CD4-positive, alpha-beta T cell treated with Interleukin-4 for 1 hour (primary cell): ENCODE results near the gene CADPS2.

Experiments used
- DNase-seq, 2 donors: peaks; one replicate each; pipeline ENCODE4 v3.0.0-alpha.2; 2020 to 2022

Gene CADPS2

GRCh38 chr7:122766593-122766992 lies 119.7 kb downstream of the CADPS2 start:
- DNase-seq = no peak

DNA sequence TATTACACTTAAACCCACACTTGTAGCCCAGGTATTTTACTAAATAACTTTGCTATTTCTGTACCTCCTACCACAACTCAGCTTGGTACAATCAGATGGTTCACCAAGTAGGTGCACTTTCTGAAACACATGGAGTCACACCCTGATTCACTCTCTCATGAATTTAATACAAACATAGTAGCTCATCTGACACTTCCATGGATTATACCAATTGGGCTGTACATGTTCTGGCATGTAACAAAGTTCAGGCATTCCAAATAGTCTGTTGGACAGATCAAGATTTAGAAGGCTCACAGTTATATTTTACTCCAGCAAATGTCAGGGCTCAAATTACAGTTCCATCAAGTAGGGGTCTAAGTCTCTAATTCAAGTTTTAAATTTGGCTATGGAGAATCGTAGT lies 121.4 kb downstream of the CADPS2 start:
- no peak for DNase-seq

DNA sequence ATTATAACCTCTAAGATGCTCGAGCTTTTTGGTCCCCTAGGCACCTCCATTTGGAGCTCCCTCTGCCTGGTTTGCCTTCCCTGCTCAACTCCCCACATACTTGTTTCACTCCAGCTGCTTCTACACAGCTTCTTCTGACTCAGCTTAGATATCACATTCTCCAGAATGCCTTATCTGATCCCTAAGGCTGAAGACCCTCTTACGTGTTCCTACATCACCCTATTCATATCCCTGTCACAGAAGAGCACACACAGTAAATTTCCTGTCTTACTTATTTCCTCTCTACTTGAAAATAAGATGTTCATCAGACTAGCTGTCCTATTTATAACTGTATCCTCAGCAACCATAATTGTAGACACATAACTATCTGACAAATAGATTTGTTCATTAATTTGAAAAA lies 122.2 kb downstream of the CADPS2 start:
- no peak for DNase-seq

DNA sequence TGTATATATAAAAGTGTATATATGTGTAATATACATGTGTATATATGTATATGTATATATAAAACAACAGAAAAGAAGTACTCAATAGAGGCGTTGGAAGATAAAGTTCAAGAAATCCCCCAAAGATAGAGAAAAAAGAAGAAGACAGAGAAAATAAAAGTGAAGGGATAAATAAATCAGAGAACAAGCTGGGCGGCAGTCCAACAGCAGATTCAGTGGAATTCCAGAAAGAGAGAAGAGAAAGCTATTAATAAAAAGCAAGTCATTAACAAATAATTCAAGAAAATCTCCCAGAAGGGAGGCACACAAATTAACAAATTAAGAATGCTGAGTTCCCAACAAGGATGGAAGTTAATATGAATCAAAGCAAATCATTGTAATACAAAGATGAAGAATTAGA lies 124.2 kb downstream of the CADPS2 start:
- DNase-seq = no peak

- no peak for DNase-seq
Measured at GRCh38 chr7:122758501-122758900, 127.8 kb downstream of the CADPS2 start.

DNA sequence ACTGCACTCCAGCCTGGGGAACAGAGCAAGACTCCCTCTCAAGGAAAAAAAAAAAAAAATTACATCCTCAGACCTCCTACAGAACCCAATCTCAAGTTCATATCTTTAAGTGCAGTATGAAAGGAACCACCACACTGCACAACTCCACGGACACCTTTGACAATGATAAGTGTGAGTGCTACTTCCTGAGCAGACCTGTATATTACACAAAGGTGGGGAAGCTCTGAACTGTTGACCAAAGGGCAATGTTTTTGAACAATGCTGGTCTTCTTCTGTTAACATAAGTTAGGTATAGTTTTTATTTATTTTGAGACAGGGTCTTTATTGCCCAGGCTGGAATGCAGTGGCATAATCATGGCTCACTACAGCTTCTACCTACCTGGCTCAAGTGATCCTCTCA lies 129.4 kb downstream of the CADPS2 start:
- no peak for DNase-seq

GRCh38 chr7:122755696-122756095 lies 130.6 kb downstream of the CADPS2 start:
- no peak for DNase-seq

- DNase-seq = no peak
Measured at GRCh38 chr7:122752583-122752982, 133.7 kb downstream of the CADPS2 start.

DNA sequence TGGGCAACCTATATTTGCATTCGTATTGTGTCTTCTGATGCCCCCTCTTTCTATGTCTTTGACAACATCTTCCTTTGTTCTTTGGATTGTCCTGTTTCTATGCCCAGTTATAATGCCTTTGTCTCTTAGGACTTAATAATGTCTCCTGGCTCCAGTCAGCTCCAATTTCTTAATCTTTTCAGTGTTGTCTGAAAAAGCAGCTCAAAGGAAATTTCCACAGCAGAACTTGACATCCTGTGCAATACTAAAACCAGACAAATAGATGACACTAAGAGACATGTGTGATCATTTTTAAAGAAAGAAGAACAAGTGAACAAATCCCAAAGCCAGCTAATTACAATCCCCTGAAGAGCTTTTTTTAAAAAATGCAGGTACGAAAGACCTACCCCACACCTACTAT lies 135.9 kb downstream of the CADPS2 start:
- DNase-seq = no peak

DNA sequence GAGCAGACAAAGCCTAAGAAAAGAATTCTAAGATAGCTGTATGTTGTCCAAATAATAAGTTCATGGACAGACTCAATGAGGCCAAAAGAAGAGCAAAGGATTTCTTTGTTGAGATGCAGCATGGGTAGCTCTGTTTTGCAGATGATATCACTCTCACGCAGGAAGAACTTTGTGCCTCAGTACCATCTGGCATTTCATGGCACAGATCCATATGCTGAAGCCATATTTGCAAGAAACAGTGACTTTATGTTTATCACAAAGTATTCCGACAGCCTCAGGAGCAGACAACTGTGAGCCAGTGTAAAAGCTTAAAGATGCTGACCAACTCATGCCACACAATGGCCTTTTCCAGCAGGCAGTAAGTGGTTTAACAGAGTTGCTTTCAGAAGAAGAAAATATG lies 138.1 kb downstream of the CADPS2 start:
- DNase-seq = no peak

DNA sequence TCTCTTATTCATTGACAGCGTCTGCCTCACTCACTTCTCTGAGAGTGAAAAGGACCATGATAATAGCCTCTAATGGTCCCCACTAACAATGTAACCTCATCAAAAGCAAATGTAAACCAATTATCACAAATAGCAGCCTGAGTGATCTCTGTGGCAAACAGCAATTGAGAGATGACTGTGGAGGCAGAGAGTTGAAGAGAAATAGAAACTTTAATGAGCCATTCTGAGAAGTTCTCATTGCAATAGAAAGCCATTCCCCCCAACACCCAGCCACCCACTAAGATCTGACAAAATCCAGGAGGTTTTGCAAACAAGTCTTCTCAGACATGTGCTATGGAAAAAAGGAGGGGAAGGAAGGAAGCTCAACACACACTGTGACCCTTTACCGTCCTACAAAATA lies 139.3 kb downstream of the CADPS2 start:
- no peak for DNase-seq

GRCh38 chr7:122743211-122743610 lies 143.0 kb downstream of the CADPS2 start:
- DNase-seq = no peak

GRCh38 chr7:122738947-122739346 lies 147.3 kb downstream of the CADPS2 start:
- DNase-seq = no peak

DNA sequence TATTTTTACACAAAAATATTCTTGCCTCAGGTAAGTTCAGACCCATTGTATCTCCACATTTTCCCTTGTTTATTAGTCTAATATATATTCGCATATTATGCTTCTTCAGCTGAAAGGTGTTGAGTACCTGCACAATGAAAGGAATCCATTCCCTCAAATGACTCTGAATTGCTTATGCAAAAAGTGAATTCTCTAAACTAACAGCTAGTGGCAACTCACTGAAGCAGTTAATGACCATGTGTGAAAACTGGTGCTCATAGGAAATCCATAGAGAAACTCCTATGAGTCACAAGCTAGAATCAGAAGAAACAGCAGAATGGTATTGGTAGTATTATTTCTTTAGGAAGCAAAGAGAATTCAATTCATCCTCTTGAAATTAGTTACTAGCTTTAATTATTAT lies 150.1 kb downstream of the CADPS2 start:
- no peak for DNase-seq

- no peak for DNase-seq
Measured at GRCh38 chr7:122727759-122728158, 158.5 kb downstream of the CADPS2 start.

GRCh38 chr7:122727354-122727753 lies 158.9 kb downstream of the CADPS2 start:
- DNase-seq = no peak

GRCh38 chr7:122726881-122727280 lies 159.4 kb downstream of the CADPS2 start:
- DNase-seq = no peak

DNA sequence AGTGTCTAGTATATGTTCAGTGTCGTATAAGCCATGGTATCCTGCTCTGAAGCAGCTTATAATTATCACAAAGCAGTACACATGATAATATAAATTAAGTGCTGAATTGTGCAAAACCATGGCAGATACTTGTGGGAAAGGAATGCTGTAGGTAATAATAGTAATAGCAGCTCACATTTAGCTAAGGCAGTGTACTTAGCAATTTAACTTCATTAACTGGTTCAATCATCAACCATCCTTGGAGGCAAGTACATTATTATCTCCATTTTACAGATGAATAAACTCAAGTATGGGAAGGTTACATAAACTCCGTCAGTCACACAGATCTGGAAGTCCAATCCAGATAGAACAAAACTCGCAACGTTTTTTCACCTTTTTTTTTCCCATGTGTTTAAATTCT lies 161.9 kb downstream of the CADPS2 start:
- no peak for DNase-seq

GRCh38 chr7:122719010-122719578 lies 167.2 kb downstream of the CADPS2 start:
- no peak for DNase-seq

GRCh38 chr7:122717356-122718089 lies 168.7 kb downstream of the CADPS2 start:
- DNase-seq = no peak

- DNase-seq = no peak
Measured at GRCh38 chr7:122715183-122715582, 171.1 kb downstream of the CADPS2 start.

GRCh38 chr7:122710916-122711315 lies 175.3 kb downstream of the CADPS2 start:
- no peak for DNase-seq

- no peak for DNase-seq
Measured at GRCh38 chr7:122709930-122710646, 176.2 kb downstream of the CADPS2 start.

DNA sequence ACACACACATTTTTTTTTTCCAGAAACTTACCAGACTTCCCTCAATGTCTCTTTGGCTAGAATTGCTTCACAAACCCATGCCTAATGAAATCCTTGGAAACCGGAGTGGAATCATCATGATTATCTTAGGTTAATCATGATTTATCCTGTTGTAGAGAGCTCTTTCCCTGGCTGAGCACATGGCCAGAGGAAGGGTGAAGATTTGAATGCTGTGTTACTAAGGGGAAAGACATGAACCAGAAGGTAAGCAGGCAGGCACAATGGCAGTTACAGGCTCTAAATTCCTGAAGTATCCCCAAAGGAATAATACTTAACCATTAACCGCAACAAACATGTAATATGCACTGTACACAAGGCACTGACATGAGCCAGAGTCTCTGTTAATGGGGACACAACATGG lies 179.4 kb downstream of the CADPS2 start:
- DNase-seq = no peak
